ENCODE results near the gene CHRDL2.

The CHRDL2 gene

GRCh38 chr11:74684661-74685060, 46.6 kb downstream of the CHRDL2 start:
- DNase-seq: no peak

GRCh38 chr11:74683941-74684481, 47.2 kb downstream of the CHRDL2 start:
- no peak for DNase-seq

GRCh38 chr11:74683279-74683871, 47.9 kb downstream of the CHRDL2 start:
- DNase-seq: no peak

GRCh38 chr11:74682731-74683278, 48.4 kb downstream of the CHRDL2 start:
- DNase-seq: no peak

DNA sequence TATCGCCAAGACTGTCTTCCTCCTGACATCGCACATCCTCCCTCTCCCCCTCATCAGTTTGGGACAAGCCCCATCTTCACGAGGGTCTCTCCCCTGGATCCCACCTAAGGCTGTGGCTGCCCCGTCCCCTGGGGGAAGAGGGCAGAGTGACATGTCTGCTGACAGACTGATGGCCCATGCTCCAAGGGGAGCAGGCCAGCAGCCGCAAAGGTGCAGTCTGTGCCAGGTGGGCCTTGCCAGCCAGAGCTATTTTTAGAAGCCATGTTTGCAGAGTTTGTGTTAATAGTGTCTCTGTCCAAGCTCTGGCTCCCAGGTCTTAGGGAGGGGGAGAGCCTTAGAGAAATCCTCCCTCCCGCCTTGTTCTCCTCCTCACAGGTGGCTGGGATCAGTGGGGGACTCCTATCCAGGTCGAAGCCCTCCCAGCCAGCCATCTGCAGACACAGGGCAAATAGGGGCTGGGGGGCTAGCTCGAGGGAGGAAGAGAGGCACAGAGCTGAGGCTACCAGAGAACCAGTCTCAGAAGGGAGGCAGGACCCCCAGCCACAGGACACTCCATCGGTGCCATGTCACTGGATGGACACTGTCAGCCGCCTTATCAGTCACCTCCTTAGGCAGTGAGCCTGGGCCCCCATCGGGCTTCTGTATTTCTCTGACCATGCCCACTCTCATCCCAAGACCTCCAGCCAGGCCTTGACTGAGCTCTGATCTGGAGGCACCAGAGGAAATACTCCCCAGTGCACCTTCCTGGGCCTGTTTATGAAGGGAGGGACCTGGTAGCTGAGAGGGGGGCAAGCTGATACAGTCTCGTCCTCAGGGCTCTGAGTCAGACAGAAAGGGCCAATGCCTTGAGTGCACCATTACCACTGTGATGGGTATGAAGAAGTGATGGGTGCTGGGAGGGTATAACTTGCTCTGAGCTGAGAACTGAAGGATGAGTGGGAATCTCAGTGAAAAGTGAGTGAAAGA, 49.3 kb downstream of the CHRDL2 start:
- DNase-seq: no peak

GRCh38 chr11:74680703-74681531, 50.3 kb downstream of the CHRDL2 start:
- DNase-seq: no peak

- DNase-seq: no peak
Observed at GRCh38 chr11:74680035-74680671, 51.1 kb downstream of the CHRDL2 start.

DNA sequence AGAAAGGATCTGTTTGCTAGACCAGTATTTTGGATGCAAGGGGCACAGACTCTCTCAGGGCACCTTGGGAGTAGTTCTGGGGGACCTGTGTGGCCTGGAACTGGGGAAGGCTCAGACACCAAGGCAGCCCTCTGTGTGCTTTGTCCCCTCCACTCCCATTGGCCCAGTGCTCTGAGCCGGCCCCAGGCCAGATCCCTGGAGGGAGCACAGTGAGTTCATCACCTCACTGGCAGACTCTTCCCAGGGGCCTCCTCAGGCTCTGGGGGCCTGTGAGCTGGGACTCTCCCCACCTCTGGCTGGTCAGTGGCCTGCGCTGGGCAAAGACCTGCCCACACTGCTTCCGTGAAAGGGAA, 51.7 kb downstream of the CHRDL2 start:
- DNase-seq: no peak

GRCh38 chr11:74678591-74679512, 52.4 kb downstream of the CHRDL2 start:
- no peak for DNase-seq

DNA sequence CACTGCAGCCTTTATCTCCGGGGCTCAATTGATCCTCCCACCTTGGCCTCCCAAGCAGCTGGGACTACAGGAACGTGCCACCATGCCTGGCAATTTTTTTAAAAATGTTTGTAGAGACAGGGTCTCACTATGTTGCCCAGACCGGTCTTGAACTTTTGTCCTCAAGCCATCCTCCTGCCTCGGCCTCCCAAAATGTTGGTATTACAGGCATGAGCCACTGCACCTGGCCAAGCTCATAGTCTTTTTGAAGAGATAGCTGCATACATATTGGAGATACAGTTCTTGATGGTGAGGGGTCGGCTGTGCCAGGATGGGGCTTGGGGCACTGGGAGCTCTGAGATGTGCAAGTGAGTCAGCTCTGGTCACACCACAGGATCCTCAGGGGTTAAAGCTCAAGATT, 53.2 kb downstream of the CHRDL2 start:
- DNase-seq: no peak

- DNase-seq: peak in 1 of 2 donors; percentile 19
Observed at GRCh38 chr11:74677131-74677530, 54.1 kb downstream of the CHRDL2 start.

- DNase-seq: no peak
Observed at GRCh38 chr11:74676596-74676995, 54.6 kb downstream of the CHRDL2 start.

- DNase-seq: no peak
Observed at GRCh38 chr11:74675761-74676160, 55.5 kb downstream of the CHRDL2 start.

DNA sequence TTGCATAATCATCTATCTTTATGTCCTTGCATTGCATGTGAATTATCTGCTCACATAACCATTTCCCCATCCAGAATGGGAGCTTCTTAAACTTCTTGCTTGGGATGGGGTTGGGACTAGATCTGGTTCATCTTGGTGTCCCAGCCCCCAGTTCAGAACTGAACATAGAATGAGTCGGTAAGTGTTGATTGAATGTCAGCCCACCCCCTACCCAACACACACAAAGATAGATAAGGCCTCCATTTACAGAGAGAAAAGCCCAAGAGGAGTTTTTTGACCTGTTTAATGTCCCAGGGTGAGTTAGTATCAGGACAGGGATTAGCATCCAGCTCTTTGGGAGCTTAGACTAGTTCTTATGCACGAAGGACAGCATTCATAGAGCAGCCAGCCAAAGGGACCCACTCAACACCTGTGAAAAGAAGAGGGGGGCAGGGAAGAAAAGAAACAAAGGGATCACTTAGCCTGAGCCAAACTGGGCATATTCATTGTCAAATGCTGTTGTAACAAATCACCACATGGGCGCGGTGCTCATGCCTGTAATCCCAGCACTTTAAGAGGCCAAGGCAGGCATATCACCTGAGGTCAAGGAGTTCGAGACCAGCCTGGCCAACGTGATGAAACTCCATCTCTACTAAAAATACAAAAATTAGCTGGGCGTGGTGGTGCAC, 57.4 kb downstream of the CHRDL2 start:
- no peak for DNase-seq

DNA sequence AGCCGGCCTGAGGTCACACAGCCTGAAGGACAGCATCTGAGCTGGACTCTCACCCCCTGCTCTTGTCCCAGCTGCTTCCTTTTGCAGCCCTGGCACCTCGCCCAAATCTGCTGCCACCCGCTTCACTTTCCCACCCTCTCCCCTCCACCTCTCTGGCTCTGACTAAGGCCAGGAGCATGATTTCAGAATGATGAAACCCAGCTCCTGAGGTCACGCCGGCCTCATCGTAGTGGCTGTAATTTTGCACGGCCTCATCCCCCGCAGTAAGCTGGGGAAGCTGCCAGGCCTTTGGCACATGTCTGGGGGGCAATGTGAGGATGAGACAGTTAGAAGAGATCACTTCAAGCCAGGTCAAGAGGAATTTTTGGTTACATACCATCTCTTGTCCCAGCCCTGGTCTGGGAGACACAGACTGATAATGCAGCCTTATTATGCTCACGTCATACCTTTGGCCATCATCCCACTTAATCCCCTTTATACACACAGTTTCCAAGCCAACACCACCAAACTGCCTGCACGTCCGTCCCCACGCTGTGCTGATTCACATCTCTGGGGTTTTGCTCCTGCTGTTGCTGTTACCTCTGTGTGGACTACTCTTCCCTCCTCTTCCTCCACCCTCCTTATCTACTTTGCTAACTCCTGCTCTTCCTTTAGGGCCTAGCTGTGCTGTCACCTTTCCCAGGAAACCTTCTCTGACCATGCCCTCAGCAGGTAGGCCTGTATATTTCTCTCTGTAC, 58.1 kb downstream of the CHRDL2 start:
- peak; percentile 41 to 65 for DNase-seq

DNA sequence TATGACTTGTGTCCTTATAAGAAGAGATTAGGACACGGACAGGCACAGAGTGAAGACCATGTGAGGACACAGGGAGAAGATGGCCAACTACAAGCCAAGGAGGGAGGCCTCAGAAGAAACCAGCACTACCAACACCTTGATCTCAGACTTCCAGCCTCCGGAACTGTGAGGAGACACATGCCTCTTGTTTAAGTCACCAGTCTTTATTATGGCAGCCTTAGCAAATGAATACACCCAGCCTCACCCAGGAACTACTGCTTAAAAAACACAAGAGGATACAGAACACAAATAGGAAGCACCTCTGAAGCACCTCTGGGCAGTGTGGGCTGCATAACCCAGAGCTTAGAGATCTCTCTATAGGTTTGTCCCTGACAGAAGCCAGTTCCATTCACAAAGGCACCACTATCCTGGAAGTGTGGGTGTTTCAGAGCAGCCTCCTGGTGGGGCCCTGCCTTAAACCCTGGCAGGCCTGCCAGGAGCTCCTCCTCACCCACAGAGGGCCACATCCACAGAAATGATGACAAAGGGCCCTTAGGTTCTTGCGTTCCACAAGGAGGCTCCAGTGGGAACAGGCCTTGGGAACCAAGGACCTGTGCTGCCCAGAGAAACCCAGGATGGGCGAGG, 58.8 kb downstream of the CHRDL2 start:
- DNase-seq: no peak

- no peak for DNase-seq
Observed at GRCh38 chr11:74671520-74672196, 59.6 kb downstream of the CHRDL2 start.

- DNase-seq: no peak
Observed at GRCh38 chr11:74670171-74670570, 61.1 kb downstream of the CHRDL2 start.
